GM04504 (cell line): ENCODE measurements around the gene ADAMTSL3.
A peak's percentile ranks its signal among the peaks of the same experiment; 100 is the strongest.

Source experiments
- DNase-seq: peaks from one replicate; pipeline ENCODE4 v3.0.0-alpha.2; 2012; ENCODE audit warnings: low read depth

Gene ADAMTSL3

DNA sequence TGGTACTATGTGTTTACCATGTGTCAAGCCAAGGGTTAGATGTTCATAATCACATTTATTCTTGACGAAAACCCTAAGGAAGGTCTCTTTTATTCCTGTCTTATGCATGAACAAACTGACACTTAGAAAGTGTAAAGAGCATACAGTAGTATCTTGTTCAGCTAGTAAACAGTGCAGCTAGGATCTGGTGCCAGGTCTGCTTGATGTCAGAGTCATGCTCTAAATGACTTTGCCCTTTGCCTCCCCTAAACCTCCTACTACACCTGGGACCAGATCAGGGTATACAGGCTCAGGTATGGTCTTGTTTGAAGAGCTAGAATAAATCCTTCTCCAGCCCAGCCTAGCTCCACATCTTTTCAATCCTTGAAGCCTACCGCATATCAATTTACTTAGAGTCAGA lies 232.4 kb downstream of the ADAMTSL3 start:
- DNase-seq, result no peak

DNA sequence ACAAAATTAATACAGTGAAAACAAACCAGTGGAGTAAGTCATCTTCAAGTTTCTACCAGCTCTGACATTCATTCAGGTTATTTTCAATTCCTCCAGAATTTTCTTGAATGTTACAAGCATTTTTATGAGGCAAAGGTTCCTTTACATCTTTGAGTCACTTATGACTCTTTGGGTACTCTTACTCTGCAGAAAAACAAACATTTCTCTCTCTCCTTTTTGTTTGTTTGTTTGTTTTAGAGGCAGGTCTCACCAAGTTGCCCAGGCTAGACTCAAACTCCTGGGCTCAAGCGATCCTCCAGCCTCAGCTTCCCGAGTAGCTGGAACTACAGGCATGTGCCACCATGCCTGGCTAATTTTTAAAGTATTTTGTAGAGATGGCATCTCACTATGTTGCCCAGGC lies 233.5 kb downstream of the ADAMTSL3 start:
- no peak for DNase-seq

DNA sequence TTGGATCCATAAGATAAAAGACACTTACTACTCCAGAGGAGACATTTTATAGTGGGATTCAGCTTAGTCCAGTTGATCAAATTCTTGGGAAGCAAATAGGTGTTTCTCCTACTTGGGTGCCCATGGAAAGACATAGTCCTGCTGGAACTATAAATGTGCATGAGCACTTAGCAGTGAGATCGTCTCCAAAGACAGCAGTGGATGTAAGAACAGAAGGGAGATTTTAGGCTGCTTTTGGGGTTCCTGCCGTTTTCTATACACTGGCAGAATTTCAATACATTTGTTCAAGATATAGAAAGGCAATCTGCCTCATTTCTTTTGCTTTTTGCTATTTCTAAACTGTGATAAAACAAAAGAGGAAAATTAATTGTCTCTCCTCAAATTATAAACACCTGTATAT lies 234.0 kb downstream of the ADAMTSL3 start:
- no peak for DNase-seq

DNA sequence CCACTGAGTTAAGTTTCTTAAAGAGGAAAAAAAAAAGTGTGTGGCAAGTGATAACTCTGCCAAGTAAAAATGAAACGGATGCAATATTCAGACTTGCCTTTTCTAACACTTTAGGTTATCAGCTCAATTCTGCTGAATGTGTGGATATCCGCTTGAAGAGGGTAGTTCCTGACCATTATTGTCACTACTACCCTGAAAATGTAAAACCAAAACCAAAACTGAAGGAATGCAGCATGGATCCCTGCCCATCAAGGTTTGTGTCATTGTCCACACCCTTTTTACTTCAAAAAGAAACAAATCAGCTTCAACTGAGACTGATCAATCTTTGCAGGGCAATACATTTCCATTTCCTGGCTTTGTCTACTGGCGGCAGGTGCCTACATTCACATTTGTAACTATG lies 236.1 kb downstream of the ADAMTSL3 start:
- no peak for DNase-seq

DNA sequence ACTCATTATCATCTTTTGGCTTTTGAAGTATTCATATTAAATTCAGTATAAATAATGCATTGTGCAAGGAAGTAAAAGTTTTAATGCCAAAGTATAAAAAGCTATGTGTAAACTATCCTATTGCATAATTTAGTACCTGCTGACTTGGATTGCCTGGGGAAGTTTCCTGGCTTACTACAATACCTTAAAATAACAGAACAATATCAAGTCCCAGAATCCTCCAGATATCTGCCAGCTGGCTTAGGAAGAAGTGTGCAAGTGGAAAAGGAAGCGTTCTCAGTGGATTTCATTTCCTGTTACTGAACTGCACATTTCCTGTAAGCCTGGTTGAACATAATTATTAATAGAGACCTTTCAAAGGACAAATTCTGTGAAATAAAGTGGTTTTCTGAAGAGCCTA lies 236.7 kb downstream of the ADAMTSL3 start:
- DNase-seq, result no peak

DNA sequence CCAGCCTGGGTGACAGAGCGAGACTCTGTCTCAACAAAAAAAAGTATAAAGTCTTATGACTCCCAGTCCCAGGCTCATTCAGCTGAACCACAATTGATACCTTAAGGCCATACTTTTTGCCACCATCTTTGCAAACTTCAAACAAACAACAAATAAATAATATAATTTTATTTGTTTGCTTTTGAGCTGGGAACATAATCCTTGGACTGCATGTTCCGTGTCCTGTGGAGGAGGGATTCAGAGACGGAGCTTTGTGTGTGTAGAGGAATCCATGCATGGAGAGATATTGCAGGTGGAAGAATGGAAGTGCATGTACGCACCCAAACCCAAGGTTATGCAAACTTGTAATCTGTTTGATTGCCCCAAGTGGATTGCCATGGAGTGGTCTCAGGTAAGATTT lies 238.6 kb downstream of the ADAMTSL3 start:
- DNase-seq, result no peak

DNA sequence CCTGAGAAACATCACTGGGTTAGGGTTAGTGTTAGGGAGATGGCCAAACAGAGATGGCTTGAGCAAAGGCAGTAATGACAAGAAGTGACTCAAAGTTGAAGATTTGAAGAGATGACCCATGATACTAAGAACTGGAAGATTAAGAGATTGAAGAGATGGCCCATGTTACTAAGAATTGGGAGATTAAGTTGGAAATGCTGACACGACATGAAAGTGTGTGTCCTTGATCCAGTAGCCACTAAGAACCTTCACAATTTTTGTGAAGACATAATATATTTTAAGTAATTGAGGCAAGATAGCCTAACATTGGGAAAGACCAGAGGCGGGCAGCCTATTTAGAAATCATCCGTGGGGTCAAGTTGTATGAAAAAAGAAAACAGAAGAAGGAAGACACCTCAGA lies 239.4 kb downstream of the ADAMTSL3 start:
- no peak for DNase-seq

DNA sequence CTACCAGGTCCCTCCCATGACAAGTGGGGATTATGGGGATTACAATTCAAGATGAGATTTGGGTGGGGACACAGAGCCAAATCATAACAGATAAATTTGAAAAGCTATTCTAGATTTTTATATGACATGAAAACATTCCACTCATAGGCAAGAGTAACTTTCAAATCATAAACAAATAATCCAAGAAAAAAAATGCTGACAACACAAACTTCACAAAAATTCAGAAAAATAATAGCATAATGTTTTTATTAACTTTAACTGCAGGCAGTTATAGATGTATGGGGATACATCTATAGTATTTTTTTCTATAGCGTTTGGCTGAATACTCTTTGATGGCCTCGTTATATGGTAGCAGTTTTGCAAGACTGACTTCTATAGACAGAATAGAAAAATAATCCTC lies 243.1 kb downstream of the ADAMTSL3 start:
- DNase-seq, result no peak

DNA sequence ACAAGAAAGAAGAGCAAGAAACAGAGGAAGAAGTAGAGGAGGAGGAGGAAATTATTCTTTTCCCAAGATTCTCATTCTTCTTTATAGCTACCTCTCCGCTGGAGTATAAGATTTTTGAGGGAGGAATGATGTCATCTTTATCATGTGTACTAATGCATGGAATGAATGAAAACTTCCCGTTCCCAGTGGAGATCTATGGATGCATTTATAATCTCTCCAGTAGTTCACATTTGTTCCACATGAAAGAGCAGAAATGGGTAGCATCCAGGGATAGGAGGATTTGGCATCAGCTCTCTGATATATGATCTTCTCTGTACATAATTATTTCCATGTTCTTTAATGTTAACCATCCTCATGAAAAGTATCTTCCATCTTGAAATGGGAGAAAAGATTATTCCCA lies 244.4 kb downstream of the ADAMTSL3 start:
- no peak for DNase-seq

DNA sequence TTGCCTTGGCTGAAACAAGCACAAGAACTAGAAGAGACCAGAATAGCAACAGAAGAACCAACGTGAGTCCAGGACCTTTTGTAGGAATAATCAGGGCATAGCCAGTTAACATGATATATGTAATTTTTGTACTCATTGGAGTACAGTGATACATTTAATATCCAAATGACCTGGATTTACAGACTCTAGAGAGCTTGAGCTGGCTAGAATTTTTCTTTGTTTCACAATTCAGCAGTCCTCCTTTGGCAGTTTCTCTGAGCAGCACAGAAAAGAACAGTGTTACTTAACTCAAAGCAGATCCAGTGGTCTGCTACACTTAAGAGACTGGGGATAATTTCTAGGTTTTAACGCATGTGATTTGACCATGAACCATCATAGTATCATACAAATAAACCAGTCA lies 245.7 kb downstream of the ADAMTSL3 start:
- no peak for DNase-seq

DNA sequence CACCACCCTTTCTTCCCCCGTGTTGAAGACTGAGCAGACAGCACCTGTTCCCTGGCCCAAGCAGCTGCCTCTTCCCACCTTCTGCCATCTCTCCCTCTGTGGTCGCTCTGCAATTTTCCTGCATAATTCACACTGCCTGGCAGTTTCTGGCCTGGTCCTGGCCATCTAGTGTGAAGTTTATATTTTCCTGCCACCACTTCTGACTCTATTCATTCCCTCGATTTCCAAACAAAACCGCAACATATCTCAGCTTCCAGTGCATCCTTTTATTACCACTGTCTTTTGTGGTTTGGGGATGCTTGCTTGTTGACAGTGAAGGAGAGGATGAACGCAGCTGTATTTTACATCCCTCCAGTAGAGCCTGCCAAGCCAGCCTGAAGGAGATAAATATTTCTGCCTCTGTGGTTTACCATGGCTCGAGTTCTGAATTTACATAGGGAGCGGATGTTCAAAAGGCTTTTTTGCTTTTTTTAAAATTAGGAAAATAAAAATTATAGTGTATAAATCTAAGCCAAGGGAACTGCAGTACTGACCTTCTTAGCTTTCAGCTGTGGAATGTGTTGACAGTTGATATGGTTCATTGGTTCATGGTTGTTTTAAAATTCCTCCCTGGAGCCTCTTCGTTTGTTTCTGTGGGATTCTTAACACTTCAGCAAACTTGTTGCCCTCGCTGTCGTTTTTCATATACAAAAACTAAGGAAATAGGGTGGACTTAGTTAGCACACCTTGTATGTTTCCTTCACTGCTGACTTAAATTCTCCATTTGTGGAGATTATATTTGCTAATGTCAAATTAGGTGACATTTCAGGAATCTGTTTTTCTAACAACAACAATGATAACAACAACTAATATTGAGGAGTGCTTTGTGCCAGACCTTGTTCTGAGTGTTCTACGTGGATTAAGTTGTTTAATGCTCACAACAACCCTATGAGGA lies 250.5 kb downstream of the ADAMTSL3 start:
- DNase-seq, result peak; percentile 54

DNA sequence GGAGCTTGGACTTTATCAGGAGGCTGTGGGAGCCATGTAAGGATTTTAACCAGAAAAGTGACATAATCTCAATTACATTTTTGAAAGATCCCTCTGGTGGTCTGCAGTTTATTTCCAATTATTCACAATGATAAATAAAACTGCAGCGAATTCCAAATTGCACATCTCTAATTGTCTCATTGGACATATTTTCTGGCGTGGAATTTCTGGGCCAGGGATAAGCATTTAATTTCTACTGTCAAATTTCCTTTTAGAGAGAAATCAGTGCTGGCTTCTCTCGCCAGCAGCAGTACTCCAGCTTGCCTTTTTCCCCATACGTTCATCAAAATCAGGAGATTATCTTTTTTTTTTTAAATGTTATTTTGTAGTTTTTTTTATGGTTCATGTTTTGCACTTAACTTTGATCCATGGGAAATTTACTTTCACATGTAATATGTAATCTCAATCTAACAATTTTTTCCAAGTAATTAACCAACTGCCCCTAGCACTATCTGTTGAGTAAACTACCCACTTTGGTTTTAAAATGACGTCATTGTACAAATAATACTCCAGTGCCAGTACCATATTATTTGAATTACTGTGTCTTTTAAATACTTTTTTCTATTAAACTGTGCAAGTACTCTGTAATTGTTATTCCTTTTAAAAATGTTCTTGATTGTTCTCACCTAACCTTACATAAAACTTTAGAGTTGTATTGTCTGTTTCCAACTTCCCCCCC lies 251.8 kb downstream of the ADAMTSL3 start:
- DNase-seq, result no peak

DNA sequence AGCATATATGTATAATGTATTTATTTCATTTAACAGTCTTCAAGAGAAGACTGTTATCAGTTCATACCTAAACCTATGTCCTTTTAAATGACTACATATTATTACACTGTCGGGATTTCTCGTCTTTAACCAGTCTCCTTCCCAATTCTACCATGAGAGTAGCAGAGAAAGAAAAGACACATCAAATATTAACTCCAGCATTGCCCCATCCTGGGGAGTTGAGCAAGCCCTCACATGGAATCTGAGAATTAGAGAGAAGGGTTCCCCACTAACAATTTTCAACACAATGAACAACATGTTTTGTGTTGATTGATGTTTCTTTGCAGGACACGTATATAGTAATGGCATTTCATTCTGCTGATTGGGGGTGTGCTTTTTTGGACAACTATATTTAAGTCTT lies 257.4 kb downstream of the ADAMTSL3 start:
- DNase-seq, result no peak

DNA sequence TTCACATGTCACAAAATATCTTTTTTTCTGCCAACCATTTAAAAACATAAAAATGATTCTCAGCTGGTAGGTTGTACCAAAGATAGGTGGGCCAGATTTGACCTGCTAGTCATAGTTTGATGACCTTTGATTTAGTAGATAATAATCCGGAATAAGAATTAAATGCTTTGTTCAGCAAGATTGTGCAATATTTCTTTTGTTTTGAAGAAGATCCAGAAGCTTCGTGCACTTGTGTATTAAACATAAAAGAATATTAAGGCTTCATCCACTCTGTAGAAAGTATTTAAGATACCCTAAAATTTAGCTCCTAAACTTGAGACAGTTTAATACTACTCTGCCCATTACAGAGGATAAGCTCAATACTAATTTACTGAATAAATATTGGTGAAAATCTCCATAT lies 258.4 kb downstream of the ADAMTSL3 start:
- no peak for DNase-seq

DNA sequence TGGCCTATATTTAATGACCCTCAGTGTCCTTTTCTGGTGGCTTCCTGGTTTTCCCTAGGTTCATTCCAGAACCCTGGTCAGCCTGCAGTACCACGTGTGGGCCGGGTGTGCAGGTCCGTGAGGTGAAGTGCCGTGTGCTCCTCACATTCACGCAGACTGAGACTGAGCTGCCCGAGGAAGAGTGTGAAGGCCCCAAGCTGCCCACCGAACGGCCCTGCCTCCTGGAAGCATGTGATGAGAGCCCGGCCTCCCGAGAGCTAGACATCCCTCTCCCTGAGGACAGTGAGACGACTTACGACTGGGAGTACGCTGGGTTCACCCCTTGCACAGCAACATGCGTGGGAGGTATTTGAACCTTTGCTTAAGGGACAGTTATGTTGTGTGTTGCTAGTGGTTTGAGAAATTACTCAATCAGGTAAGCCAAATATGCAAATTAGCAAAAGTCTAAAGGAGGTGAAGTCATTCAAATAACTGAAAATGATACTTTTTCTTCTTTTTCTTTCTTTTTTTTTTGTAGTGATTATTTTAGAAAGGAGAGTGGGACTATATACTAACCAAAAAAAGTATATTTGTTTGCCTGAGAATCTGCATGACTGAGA lies 259.2 kb downstream of the ADAMTSL3 start:
- no peak for DNase-seq

DNA sequence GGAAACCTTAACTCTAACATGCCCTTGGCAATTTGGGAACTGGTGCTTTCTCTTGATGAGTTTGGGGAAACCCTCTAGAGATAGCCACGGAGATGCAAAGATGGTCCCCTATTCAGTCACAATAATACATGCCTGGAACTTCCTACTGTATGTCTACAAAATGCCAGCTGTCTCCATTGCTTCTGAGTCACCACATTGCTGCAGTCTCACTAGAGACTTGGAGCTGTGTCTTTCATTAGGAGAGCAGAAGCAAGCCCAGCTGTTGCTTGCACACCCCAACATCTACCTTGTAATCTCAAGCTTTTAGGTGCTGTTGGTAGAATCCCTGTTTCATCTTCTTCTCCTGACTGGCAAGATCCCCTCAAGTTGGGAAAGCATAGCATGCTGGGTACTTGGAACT lies 261.0 kb downstream of the ADAMTSL3 start:
- DNase-seq, result no peak

DNA sequence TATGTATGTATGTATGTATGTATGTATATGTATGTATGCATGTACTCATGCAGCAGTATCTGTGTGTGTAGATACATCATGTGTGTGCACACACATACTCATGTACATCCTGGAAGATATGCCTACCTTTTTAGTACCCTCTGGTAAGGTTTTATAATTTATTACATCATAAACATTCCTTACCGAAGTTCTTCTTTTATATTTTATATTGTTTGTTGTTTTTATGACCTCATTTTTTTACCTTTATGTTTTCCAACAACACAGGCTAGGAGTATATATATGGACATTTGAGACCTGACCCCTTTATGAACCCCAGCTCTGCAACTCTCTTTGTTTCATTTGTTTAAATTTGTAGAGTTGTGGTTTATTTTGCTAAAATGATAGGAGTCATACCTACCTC lies 263.5 kb downstream of the ADAMTSL3 start:
- DNase-seq, result no peak

DNA sequence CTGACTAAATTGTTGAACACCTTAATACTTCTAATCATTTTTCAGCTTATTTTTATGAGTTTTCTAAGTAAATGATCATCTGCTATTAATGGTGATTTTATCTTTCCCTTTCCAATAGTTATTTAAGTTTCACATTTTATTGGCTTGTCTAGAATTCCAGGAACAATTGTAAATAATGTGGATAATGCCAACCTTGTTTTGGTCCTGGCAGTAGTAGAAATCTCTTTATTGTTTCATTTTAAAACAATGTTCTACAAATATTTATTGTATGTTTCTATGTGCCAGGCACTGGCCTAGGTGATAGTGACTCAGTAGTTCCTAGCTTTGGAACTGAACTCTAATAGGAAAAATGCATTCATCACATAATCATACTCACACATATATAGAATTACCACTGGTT lies 264.1 kb downstream of the ADAMTSL3 start:
- DNase-seq, result no peak

DNA sequence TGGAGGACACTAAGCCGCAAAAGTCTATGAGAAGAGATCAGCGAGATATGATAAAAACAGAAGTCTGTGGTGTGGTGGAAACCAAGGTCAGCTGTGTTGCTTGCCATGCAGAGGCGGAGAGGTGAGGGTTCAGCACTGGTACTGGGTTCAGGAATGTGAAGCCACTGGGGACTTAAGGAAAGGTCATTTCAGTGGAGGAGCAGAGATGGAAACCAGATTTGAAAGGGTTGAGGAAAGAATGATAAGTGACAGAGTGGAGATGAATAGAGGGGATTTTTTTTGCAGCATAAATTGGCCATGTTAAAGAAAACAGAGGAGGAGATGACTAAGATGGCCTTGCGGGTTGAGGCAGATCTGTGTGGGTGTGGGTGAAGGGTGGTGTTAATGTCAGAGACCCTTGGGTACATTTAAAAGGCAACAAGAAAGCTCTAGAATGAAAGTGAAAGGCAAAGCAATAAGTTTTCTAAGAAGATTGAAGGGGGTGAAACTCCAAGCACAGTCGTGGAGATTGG lies 265.5 kb downstream of the ADAMTSL3 start:
- DNase-seq, result no peak

DNA sequence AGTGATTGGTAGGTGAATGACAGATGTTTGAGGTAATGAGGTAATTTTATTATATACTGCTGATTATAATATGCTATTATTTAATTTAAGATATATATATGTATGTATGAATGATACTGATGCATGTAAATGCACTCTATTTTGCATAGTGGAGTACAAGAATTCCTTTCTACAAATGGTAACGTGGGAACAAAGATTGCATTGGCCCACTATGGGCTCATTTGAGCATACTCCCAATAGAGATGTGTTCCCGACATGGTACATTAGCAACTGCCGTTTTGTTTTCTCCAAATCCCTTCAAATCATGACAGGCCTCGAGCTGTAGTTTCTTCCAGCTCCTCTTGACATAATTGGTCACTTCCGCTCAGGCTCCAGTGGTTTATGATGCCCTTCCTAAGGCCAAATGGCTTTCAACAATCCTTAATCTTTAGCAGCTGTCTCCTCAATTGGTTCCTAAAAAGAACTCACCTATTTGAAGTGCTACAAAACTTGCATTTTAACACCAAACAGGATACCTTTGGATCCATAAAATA lies 266.1 kb downstream of the ADAMTSL3 start:
- no peak for DNase-seq

DNA sequence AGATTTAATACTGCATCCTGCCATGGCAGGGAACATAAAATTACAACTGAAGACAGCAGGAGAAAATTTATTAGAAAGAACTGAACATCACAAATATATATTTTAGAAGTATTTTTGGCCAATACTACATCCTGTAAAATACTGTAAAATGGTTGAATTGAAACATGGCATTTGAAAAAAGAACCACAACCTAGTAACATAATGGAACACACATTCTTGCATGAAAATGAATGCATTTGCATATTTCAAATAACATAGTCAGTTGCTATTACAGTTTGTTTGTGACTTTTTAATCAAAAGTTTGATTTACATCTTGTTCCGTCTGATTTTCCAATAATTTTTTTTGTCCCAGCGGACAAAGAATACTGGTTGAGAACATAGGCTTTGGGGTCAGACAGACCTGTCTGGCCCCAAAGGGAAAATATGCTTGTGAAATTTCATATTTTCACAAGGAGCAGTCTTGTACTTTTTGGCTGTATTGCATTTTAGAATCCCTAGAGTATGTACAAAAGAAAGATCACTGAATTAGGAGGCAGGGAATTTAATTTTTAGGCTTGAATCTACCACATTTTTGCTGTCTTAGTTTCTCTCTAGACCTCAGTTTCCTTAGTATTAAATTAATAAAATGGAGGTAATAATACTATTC lies 268.8 kb downstream of the ADAMTSL3 start:
- no peak for DNase-seq

DNA sequence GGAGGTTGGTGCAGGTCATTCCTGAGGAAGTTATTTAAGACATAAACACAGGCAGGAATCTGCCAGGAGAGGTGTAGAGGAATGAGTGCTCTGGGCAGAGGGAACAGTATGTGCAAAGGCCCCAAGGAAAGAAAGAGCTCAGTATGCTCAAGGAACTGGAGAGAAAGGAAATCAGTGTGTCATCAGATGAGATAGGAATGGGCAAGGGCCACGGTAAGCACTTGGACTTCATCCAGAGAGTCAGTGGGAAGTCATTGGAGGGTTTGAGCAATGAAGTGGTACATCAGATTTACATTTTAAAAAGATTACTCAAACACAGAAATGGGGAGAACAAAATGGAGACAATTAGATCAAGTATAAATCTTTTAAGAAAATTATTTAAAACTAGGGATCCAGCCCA lies 272.2 kb downstream of the ADAMTSL3 start:
- no peak for DNase-seq
